Uterus (tissue), 4 donors: ENCODE results near the gene CBLB. TPM values are rescaled to one million over a fixed set of nuclear protein-coding genes. Genes with fewer than 3 reads are reported as not detected.

Experiments used
- DNase-seq, 2 donors: peaks; one replicate each; pipeline ENCODE4 v3.0.0-alpha.2; 2019 to 2020
- H3K27ac ChIP-seq, 2 donors: fragments of 200-600 bp; sonication (generic); 1 replicate in 1 of 2; 2 replicates in 1 of 2; pipeline ENCODE4 v1.5.1; 2016 to 2018
- H3K27me3 ChIP-seq, 2 donors: fragments of 200-600 bp; sonication (generic); one replicate each; pipeline ENCODE4 v1.5.1; 2018 to 2019; ENCODE audit warnings: control low read depth in 1 of 2
- H3K36me3 ChIP-seq, 2 donors: fragments of 200-600 bp; sonication (generic); one replicate each; pipeline ENCODE4 v1.5.1; 2019; ENCODE audit warnings: control low read depth in 1 of 2
- H3K4me1 ChIP-seq, 2 donors: fragments of 200-600 bp; sonication (generic); one replicate each; pipeline ENCODE4 v1.5.1; 2018 to 2019; ENCODE audit warnings: control low read depth in 1 of 2
- H3K4me3 ChIP-seq, 2 donors: fragments of 200-600 bp; sonication (generic); 1 replicate in 1 of 2; 2 replicates in 1 of 2; pipeline ENCODE4 v1.5.1; 2018 to 2019; ENCODE audit warnings: mild to moderate bottlenecking in 1 of 2
- H3K9me3 ChIP-seq, 2 donors: fragments of 200-600 bp; sonication (generic); one replicate each; pipeline ENCODE4 v1.5.1; 2019; ENCODE audit warnings: control low read depth in 1 of 2
- POLR2A ChIP-seq, 2 donors: fragments of 450-650 bp; IDR thresholded peaks; one replicate each; pipeline ENCODE4 v1.6.1; 2016; ENCODE audit warnings: antibody characterized with exemption in 2 of 2, mild to moderate bottlenecking in 1 of 2, moderate library complexity in 1 of 2
- intact Hi-C: fragments of 100-400 bp; cut with DNase I; formaldehyde crosslinking; loops from one replicate; pipeline ENCODE4 v1.15.1; 2023; ENCODE audit warnings: low total_unique reads
- total RNA-seq, 4 donors: library from RNA; depleted of rRNA in 3 of 4; stranded (reverse); fragments of >200 nt in 3 of 4; gene quantifications; one replicate each; pipeline versions ENCODE4 v1.1.0 to v1.2.4, GENCODE V29; 2014 to 2023
- TF ChIP-seq, protein P1 (sequence below), 4 experiments: fragments of 200-600 bp in 2 of 4; fragments of 450-650 bp in 2 of 4; sonication (generic) in 2 of 4; IDR thresholded peaks; one replicate each; pipeline ENCODE4 v1.5.1; 2016 to 2019; ENCODE audit warnings: antibody characterized with exemption in 4 of 4, mild to moderate bottlenecking in 2 of 4, moderate library complexity in 1 of 4
- donor health status: DM: yes; HTN: yes; CAD: no.

The CBLB gene
- total RNA-seq, 4 donors from 2014 or later = 26.1 to 86.2 (median 44.5) TPM

DNA sequence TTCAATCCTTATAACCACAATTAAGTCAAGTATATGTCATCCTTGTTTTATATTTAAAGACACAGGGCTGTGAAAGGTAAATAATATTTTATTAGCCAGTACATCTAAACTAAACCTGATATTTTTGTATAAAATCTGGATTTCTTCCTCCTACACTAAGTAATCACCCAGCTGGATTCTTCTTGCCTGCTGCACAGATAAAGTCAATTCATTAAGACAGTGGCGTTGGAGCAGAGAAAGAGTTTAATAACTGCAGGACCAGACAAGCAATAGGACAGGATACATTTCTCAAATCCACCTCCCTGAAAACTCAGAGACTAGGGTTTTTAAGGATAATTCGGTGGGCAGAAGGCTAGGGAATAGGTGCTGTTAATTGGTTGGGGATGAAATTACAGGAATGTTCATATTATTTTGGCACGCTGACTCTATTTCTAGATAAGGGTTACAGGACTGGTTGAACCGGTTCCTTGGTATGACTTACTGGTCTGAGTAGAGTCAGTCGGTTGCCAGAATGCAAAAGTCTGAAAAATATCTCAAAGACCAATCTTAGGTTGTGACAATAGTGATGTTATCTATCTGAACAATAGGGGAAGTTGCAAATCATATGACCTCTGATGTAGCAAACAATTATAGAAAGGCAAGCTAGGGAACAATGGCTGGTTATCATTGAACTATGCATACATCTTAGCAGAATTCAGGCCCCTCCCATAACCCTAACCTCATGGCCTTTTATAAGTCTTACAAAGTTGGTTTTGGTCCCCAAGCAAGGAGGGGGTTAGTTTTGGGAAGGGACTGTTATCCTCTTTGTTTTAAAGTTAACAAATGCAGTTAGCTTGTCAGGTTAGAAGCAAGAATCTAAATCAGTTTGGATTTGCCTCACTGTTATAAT lies 257.3 kb downstream of the CBLB start:
- H3K9me3 ChIP-seq = no peaks in the 10 kb centered on the region
- no peak overlapping the region for H3K4me3 ChIP-seq
- intact Hi-C loops = no loop called here
- no peak overlapping the region for H3K27ac ChIP-seq
- no peaks in the 10 kb centered on the region for H3K4me1 ChIP-seq
- H3K27me3 ChIP-seq = no peaks in the 10 kb centered on the region
- no peaks in the 10 kb centered on the region for H3K36me3 ChIP-seq
- no peak for DNase-seq
- TF ChIP-seq, protein P1, sequence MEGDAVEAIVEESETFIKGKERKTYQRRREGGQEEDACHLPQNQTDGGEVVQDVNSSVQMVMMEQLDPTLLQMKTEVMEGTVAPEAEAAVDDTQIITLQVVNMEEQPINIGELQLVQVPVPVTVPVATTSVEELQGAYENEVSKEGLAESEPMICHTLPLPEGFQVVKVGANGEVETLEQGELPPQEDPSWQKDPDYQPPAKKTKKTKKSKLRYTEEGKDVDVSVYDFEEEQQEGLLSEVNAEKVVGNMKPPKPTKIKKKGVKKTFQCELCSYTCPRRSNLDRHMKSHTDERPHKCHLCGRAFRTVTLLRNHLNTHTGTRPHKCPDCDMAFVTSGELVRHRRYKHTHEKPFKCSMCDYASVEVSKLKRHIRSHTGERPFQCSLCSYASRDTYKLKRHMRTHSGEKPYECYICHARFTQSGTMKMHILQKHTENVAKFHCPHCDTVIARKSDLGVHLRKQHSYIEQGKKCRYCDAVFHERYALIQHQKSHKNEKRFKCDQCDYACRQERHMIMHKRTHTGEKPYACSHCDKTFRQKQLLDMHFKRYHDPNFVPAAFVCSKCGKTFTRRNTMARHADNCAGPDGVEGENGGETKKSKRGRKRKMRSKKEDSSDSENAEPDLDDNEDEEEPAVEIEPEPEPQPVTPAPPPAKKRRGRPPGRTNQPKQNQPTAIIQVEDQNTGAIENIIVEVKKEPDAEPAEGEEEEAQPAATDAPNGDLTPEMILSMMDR (IDR thresholded peaks at IDR 0.05) = no peak
- TF ChIP-seq POLR2A (IDR thresholded peaks at IDR 0.05) = no peak

DNA sequence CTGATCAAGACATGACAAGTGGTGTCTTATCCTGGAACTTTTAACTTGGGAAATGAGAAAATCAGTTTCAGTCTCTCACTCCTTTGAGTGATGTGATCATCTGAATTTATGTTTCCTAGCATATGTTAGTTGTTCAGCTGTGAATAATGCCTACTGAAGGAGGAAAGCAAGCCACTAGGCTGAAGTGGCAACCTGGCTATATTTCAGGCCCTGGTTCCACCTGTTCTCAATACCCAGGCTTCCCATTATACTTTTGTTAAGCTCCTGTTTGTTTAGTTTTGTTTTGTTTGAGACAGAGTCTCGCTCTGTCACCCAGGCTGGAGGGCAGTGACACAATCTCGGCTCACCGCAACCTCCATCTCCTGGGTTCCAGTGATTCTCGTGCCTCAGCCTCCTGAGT lies 258.3 kb downstream of the CBLB start:
- Histone ChIP-seq H3K36me3 (no peaks in the 10 kb centered on the region), H3K4me3 (no peak overlapping the region), H3K9me3 (no peaks in the 10 kb centered on the region), H3K27me3 (no peaks in the 10 kb centered on the region), H3K4me1 (no peaks in the 10 kb centered on the region), H3K27ac (no peak overlapping the region)
- intact Hi-C loops = no loop called here
- no peak for DNase-seq
- TF ChIP-seq POLR2A (IDR thresholded peaks at IDR 0.05) = no peak
- TF ChIP-seq, protein P1 (IDR thresholded peaks at IDR 0.05) = no peak

DNA sequence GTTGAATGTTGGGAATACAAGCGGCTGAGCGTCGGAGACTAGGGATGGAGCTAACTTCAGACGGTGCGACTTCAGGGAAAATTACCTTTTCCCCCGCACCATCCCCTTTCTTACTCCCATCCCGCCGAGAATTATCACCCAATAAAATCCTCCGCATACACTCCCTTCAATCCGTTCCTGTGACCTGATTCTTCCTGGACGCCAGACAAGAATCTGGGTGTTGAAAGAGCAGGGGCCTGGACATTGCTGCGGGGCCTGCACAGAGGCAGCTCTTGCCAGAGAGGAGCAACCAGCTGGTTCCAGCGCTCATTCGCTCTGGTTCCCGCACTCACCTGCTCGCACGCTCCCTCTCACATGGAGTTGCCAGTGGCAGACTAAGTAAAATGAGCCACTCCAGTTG lies 260.2 kb downstream of the CBLB start:
- Histone ChIP-seq H3K9me3 (no peaks in the 10 kb centered on the region), H3K27me3 (no peaks in the 10 kb centered on the region), H3K36me3 (no peaks in the 10 kb centered on the region), H3K4me3 (no peak overlapping the region), H3K27ac (no peak overlapping the region), H3K4me1 (no peaks in the 10 kb centered on the region)
- intact Hi-C loops = no loop called here
- no peak for TF ChIP-seq POLR2A (IDR thresholded peaks at IDR 0.05)
- TF ChIP-seq, protein P1 (IDR thresholded peaks at IDR 0.05) = no peak
- DNase-seq = peak in 1 of 2 donors; percentile 19

DNA sequence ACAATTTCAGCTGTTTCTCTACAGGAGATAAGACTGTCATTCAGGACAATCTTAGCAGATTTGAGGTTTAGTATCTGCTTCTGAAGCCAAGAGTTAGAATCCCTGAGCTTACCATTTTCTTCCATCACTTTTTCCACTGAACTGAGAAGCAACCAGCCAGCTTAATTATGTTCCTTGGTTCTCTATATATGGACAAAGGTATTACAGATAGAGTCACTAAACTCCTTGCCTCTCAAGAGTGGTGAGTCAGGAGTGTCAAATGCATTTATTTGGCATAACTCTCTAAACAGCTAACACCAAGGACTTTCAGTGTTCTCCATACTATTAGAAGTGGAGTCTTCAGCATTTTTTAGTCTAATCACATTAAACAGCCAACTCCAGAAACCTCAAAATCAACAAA lies 262.8 kb downstream of the CBLB start:
- no peaks in the 10 kb centered on the region for H3K36me3 ChIP-seq
- intact Hi-C loops = no loop called here
- no peaks in the 10 kb centered on the region for H3K27me3 ChIP-seq
- TF ChIP-seq POLR2A (IDR thresholded peaks at IDR 0.05) = no peak
- TF ChIP-seq, protein P1 (IDR thresholded peaks at IDR 0.05) = no peak
- H3K4me1 ChIP-seq = no peaks in the 10 kb centered on the region
- DNase-seq = no peak
- no peak overlapping the region for H3K4me3 ChIP-seq
- H3K27ac ChIP-seq = no peak overlapping the region
- H3K9me3 ChIP-seq = no peaks in the 10 kb centered on the region
